ENCODE data around the gene CWC22.

The CWC22 gene

DNA sequence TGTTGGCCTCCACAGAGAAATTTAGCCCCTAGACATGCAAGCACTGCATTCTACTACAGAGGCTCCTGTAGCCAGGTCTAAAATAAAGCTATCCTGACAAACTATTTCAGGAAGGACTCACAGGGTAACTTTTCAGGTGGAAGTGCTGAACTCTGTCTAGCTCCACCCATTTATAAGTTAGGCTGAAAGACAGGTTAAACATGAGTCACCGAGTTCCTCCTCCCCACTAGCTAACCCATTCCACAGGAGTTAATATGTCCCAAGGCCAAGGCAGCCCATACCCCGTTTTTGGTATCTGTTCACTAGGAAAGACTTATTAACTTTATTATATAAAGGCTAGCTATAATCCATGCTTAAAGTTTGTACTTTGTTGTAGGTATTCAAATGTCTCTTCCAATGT is 3.5 kb downstream of the CWC22 start:
- ChIA-PET POLR2A (interaction anchor here (0.6 kb wide), 1 partner anchor 1479 kb away, joined by 3 read pairs; no protein-coding TSS in a partner anchor), CTCF (interaction anchor here (1.3 to 5.1 kb wide), 2 partner anchors 13 to 17 kb away, joined by 4 to 26 read pairs; no protein-coding TSS in a partner anchor)
- no peaks in the 10 kb centered on the region for H3K9me3 ChIP-seq (ENCODE audit: control extremely low read depth in 1 of 5, control insufficient read depth in 4 of 5, insufficient read depth in 2 of 5, low read depth in 1 of 5, low read length in 4 of 5)
- H3K4me1 ChIP-seq (ENCODE audit: control extremely low read depth in 1 of 4, control insufficient read depth in 4 of 4, insufficient read depth in 4 of 4, low read length in 3 of 4), result peaks cover 6 to 41% (median 23%) of the 10 kb centered on the region in 4 experiments
- H3K27me3 ChIP-seq (replicated peaks in 2 of 5; ENCODE audit: control insufficient read depth in 4 of 5, insufficient read depth in 5 of 5, low read length in 4 of 5), result no peaks in the 10 kb centered on the region
- H3K27ac ChIP-seq (ENCODE audit: insufficient read depth in 1 of 2, low read depth in 1 of 2, low read length in 2 of 2, poor library complexity in 1 of 2, severe bottlenecking in 2 of 2), result peak overlapping the region in 1 of 2 experiments; percentile 20
- DNase-seq, result peak in 2 of 3 donors; percentile 13 to 51
- peak overlapping the region in 2 of 7 experiments; percentile 17 to 20 for H3K4me3 ChIP-seq (ENCODE audit: control insufficient read depth in 1 of 7, extremely low read depth in 1 of 7, insufficient read depth in 4 of 7, low read depth in 2 of 7, low read length in 6 of 7)
- H3K36me3 ChIP-seq (ENCODE audit: control insufficient read depth in 4 of 4, insufficient read depth in 4 of 4, low read length in 3 of 4), result peaks cover 0 to 4% (median under 1%) of the 10 kb centered on the region in 4 experiments
- no CpG with 5 or more reads among the region's 2 CpGs for WGBS (ENCODE audit: insufficient coverage)

- no peaks in the 10 kb centered on the region for H3K9me3 ChIP-seq (ENCODE audit: control extremely low read depth in 1 of 5, control insufficient read depth in 4 of 5, insufficient read depth in 2 of 5, low read depth in 1 of 5, low read length in 4 of 5)
- H3K27me3 ChIP-seq (replicated peaks in 2 of 5; ENCODE audit: control insufficient read depth in 4 of 5, insufficient read depth in 5 of 5, low read length in 4 of 5), result no peaks in the 10 kb centered on the region
- DNase-seq, result peak; percentile 15 to 79 (median 66)
- peak overlapping the region in 1 of 7 experiments; percentile 17 for H3K4me3 ChIP-seq (ENCODE audit: control insufficient read depth in 1 of 7, extremely low read depth in 1 of 7, insufficient read depth in 4 of 7, low read depth in 2 of 7, low read length in 6 of 7)
- peak overlapping the region in 1 of 2 experiments; percentile 20 for H3K27ac ChIP-seq (ENCODE audit: insufficient read depth in 1 of 2, low read depth in 1 of 2, low read length in 2 of 2, poor library complexity in 1 of 2, severe bottlenecking in 2 of 2)
- ChIA-PET CTCF (interaction anchor here (1.2 to 5.1 kb wide), 3 partner anchors 12 to 17 kb away, joined by 3 to 26 read pairs (median 4); no protein-coding TSS in a partner anchor), POLR2A (interaction anchor here (0.6 kb wide), 1 partner anchor 1479 kb away, joined by 3 read pairs; no protein-coding TSS in a partner anchor)
- 50% methylated on average over 1 of the region's 1 CpG for WGBS (ENCODE audit: insufficient coverage)
- H3K36me3 ChIP-seq (ENCODE audit: control insufficient read depth in 4 of 4, insufficient read depth in 4 of 4, low read length in 3 of 4), result peaks cover 0 to 4% (median under 1%) of the 10 kb centered on the region in 4 experiments
- peaks cover 6 to 41% (median 23%) of the 10 kb centered on the region in 4 experiments for H3K4me1 ChIP-seq (ENCODE audit: control extremely low read depth in 1 of 4, control insufficient read depth in 4 of 4, insufficient read depth in 4 of 4, low read length in 3 of 4)
These were observed 4.0 kb downstream of the CWC22 start for GRCh38 chr2:180003073-180003472.

DNA sequence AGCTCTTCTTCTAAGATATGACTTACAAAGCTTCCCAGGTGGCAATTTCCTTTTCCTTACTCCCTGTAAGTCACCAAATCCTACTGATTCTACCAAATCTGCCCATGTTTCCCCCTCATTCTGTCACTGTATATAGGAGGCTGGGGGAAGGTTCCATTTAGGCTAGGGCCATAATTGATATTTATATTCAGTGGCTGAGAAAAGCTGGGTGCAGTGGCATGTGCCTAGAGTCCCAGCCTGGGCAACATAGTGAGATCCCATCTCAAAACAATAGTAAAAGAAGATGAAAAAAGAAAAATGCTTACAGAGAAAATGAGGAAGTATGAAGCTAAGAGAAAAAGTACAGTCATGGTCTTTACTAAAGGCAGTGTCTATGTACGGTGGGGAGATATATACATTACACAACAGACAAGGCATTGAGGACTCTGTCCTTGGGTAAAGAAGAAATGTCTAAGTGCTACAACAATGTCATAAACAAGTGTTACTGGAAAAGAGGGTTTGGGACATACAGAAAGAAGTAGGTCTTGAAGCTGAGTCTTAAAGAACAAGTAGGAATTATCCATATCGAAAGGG is 4.8 kb downstream of the CWC22 start:
- Histone ChIP-seq H3K4me3 (ENCODE audit: control insufficient read depth in 1 of 7, extremely low read depth in 1 of 7, insufficient read depth in 4 of 7, low read depth in 2 of 7, low read length in 6 of 7) (no peak overlapping the region), H3K27ac (ENCODE audit: insufficient read depth in 1 of 2, low read depth in 1 of 2, low read length in 2 of 2, poor library complexity in 1 of 2, severe bottlenecking in 2 of 2) (no peak overlapping the region), H3K27me3 (replicated peaks in 2 of 5; ENCODE audit: control insufficient read depth in 4 of 5, insufficient read depth in 5 of 5, low read length in 4 of 5) (no peaks in the 10 kb centered on the region), H3K36me3 (ENCODE audit: control insufficient read depth in 4 of 4, insufficient read depth in 4 of 4, low read length in 3 of 4) (peaks cover 0 to 4% (median under 1%) of the 10 kb centered on the region in 4 experiments), H3K4me1 (ENCODE audit: control extremely low read depth in 1 of 4, control insufficient read depth in 4 of 4, insufficient read depth in 4 of 4, low read length in 3 of 4) (peaks cover 6 to 35% (median 22%) of the 10 kb centered on the region in 4 experiments), H3K9me3 (ENCODE audit: control extremely low read depth in 1 of 5, control insufficient read depth in 4 of 5, insufficient read depth in 2 of 5, low read depth in 1 of 5, low read length in 4 of 5) (no peaks in the 10 kb centered on the region)
- DNase-seq, result peak in 2 of 3 donors; percentile 60 to 77
- POLR2A ChIA-PET, result no interaction called here
- WGBS (ENCODE audit: insufficient coverage), result 100% methylated on average over 1 of the region's 2 CpGs
- CTCF ChIA-PET, result interaction anchor here (0.9 to 5.1 kb wide), 5 partner anchors 8 to 73 kb away, joined by 3 to 26 read pairs (median 4); no protein-coding TSS in a partner anchor

- WGBS (ENCODE audit: insufficient coverage), result 100% methylated on average over 1 of the region's 1 CpG
- Histone ChIP-seq H3K4me3 (ENCODE audit: control insufficient read depth in 1 of 7, extremely low read depth in 1 of 7, insufficient read depth in 4 of 7, low read depth in 2 of 7, low read length in 6 of 7) (no peak overlapping the region), H3K27me3 (replicated peaks in 2 of 5; ENCODE audit: control insufficient read depth in 4 of 5, insufficient read depth in 5 of 5, low read length in 4 of 5) (no peaks in the 10 kb centered on the region), H3K9me3 (ENCODE audit: control extremely low read depth in 1 of 5, control insufficient read depth in 4 of 5, insufficient read depth in 2 of 5, low read depth in 1 of 5, low read length in 4 of 5) (no peaks in the 10 kb centered on the region), H3K27ac (ENCODE audit: insufficient read depth in 1 of 2, low read depth in 1 of 2, low read length in 2 of 2, poor library complexity in 1 of 2, severe bottlenecking in 2 of 2) (no peak overlapping the region), H3K36me3 (ENCODE audit: control insufficient read depth in 4 of 4, insufficient read depth in 4 of 4, low read length in 3 of 4) (peaks cover 0 to 4% (median under 1%) of the 10 kb centered on the region in 4 experiments), H3K4me1 (ENCODE audit: control extremely low read depth in 1 of 4, control insufficient read depth in 4 of 4, insufficient read depth in 4 of 4, low read length in 3 of 4) (peaks cover 6 to 35% (median 21%) of the 10 kb centered on the region in 4 experiments)
- ChIA-PET POLR2A (no interaction called here), CTCF (interaction anchor here (0.9 to 5.1 kb wide), 5 partner anchors 8 to 74 kb away, joined by 3 to 26 read pairs (median 4); no protein-coding TSS in a partner anchor)
- DNase-seq, result no peak
These were observed 5.4 kb downstream of the CWC22 start for GRCh38 chr2:180001726-180002125.

GRCh38 chr2:180000434-180000833 is 6.7 kb downstream of the CWC22 start:
- peak in 1 of 3 donors; percentile 24 for DNase-seq
- Histone ChIP-seq H3K9me3 (ENCODE audit: control extremely low read depth in 1 of 5, control insufficient read depth in 4 of 5, insufficient read depth in 2 of 5, low read depth in 1 of 5, low read length in 4 of 5) (no peaks in the 10 kb centered on the region), H3K27ac (ENCODE audit: insufficient read depth in 1 of 2, low read depth in 1 of 2, low read length in 2 of 2, poor library complexity in 1 of 2, severe bottlenecking in 2 of 2) (no peak overlapping the region), H3K36me3 (ENCODE audit: control insufficient read depth in 4 of 4, insufficient read depth in 4 of 4, low read length in 3 of 4) (peaks cover 0 to 5% (median under 1%) of the 10 kb centered on the region in 4 experiments), H3K27me3 (replicated peaks in 2 of 5; ENCODE audit: control insufficient read depth in 4 of 5, insufficient read depth in 5 of 5, low read length in 4 of 5) (no peaks in the 10 kb centered on the region), H3K4me3 (ENCODE audit: control insufficient read depth in 1 of 7, extremely low read depth in 1 of 7, insufficient read depth in 4 of 7, low read depth in 2 of 7, low read length in 6 of 7) (no peak overlapping the region), H3K4me1 (ENCODE audit: control extremely low read depth in 1 of 4, control insufficient read depth in 4 of 4, insufficient read depth in 4 of 4, low read length in 3 of 4) (peaks cover 3 to 27% (median 12%) of the 10 kb centered on the region in 4 experiments)
- ChIA-PET POLR2A (no interaction called here), CTCF (interaction anchor here (0.7 to 5.1 kb wide), 2 partner anchors 10 to 16 kb away, joined by 3 to 26 read pairs; no protein-coding TSS in a partner anchor)

- Histone ChIP-seq H3K4me3 (ENCODE audit: control insufficient read depth in 1 of 7, extremely low read depth in 1 of 7, insufficient read depth in 4 of 7, low read depth in 2 of 7, low read length in 6 of 7) (no peak overlapping the region), H3K4me1 (ENCODE audit: control extremely low read depth in 1 of 4, control insufficient read depth in 4 of 4, insufficient read depth in 4 of 4, low read length in 3 of 4) (peaks cover 3 to 21% (median 12%) of the 10 kb centered on the region in 4 experiments), H3K27ac (ENCODE audit: insufficient read depth in 1 of 2, low read depth in 1 of 2, low read length in 2 of 2, poor library complexity in 1 of 2, severe bottlenecking in 2 of 2) (no peak overlapping the region), H3K27me3 (replicated peaks in 2 of 5; ENCODE audit: control insufficient read depth in 4 of 5, insufficient read depth in 5 of 5, low read length in 4 of 5) (no peaks in the 10 kb centered on the region), H3K9me3 (ENCODE audit: control extremely low read depth in 1 of 5, control insufficient read depth in 4 of 5, insufficient read depth in 2 of 5, low read depth in 1 of 5, low read length in 4 of 5) (no peaks in the 10 kb centered on the region), H3K36me3 (ENCODE audit: control insufficient read depth in 4 of 4, insufficient read depth in 4 of 4, low read length in 3 of 4) (peaks cover 0 to 8% (median under 1%) of the 10 kb centered on the region in 4 experiments)
- CTCF ChIA-PET, result no interaction called here
- WGBS (ENCODE audit: insufficient coverage), result no CpG with 5 or more reads among the region's 4 CpGs
- POLR2A ChIA-PET, result no interaction called here
- DNase-seq, result no peak
These were observed 8.1 kb downstream of the CWC22 start for GRCh38 chr2:179999000-179999399.

Measured in common myeloid progenitor, CD34-positive (primary cell).